Liver (tissue), 9 donors: ENCODE results near the gene INPP5K. TPM values are rescaled to one million over a fixed set of nuclear protein-coding genes. Genes with fewer than 3 reads are reported as not detected.
"Not testable (repeated sequence)": the region's sequence is repeated elsewhere in the genome, so short reads cannot be mapped to it uniquely, and the experiment has no call there.

ENCODE experiments used
- DNase-seq: peaks from one replicate; pipeline ENCODE4 v3.0.0-alpha.2; 2017; ENCODE audit warnings: low spot score
- H3K27ac ChIP-seq, 2 donors: one replicate each; pipeline ENCODE4 v1.7.0; 2013; ENCODE audit warnings: inconsistent platforms in 2 of 2, low read length in 2 of 2, control low read depth in 1 of 2, low read depth in 1 of 2, mild to moderate bottlenecking in 1 of 2
- H3K27me3 ChIP-seq, 4 donors: one replicate each; pipeline versions ENCODE4 v1.6.1 to v1.7.0; 2013; ENCODE audit warnings: low read length in 3 of 4, inconsistent platforms in 1 of 4, mild to moderate bottlenecking in 1 of 4, moderate library complexity in 1 of 4; ENCODE audit not compliant: control insufficient read depth in 4 of 4, insufficient read depth in 4 of 4
- H3K36me3 ChIP-seq, 4 donors: one replicate each; pipeline versions ENCODE4 v1.6.1 to v1.7.0; 2013; ENCODE audit warnings: low read length in 3 of 4, mild to moderate bottlenecking in 3 of 4, low read depth in 1 of 4, moderate library complexity in 1 of 4; ENCODE audit not compliant: control insufficient read depth in 4 of 4, insufficient read depth in 3 of 4
- H3K4me1 ChIP-seq, 4 donors: one replicate each; pipeline versions ENCODE4 v1.6.1 to v1.7.0; 2013; ENCODE audit warnings: low read length in 3 of 4, mild to moderate bottlenecking in 3 of 4, moderate library complexity in 1 of 4; ENCODE audit not compliant: control insufficient read depth in 4 of 4, insufficient read depth in 4 of 4
- H3K4me3 ChIP-seq, 3 donors: one replicate each; pipeline versions ENCODE4 v1.6.1 to v1.7.0; 2013; ENCODE audit warnings: low read length in 3 of 3, control low read depth in 1 of 3, low read depth in 1 of 3, mild to moderate bottlenecking in 1 of 3
- H3K9ac ChIP-seq, 2 donors: one replicate each; pipeline ENCODE4 v1.7.0; 2013; ENCODE audit warnings: low read length in 2 of 2, mild to moderate bottlenecking in 2 of 2, moderate library complexity in 2 of 2, control low read depth in 1 of 2, low read depth in 1 of 2
- H3K9me3 ChIP-seq, 4 donors: one replicate each; pipeline versions ENCODE4 v1.6.1 to v1.7.0; 2013; ENCODE audit warnings: low read length in 3 of 4; ENCODE audit not compliant: control insufficient read depth in 4 of 4
- FOXA2 ChIP-seq: IDR thresholded peaks from 2 replicates; pipeline ENCODE4 v1.6.1; 2016; ENCODE audit warnings: antibody characterized with exemption
- GABPA ChIP-seq, 2 donors: IDR thresholded peaks in 1 of 2; conservative IDR thresholded peaks in 1 of 2; 2 replicates each; pipeline ENCODE4 v1.6.1; 2016; ENCODE audit warnings: antibody characterized with exemption in 2 of 2, mild to moderate bottlenecking in 1 of 2, moderate library complexity in 1 of 2
- HNF4A ChIP-seq, 2 donors: conservative IDR thresholded peaks; 2 replicates each; pipeline ENCODE4 v1.6.1; 2016; ENCODE audit warnings: antibody characterized with exemption in 2 of 2, mild to moderate bottlenecking in 2 of 2
- NR2F2 ChIP-seq: IDR thresholded peaks from 2 replicates; pipeline ENCODE4 v1.6.1; 2016; ENCODE audit warnings: antibody characterized with exemption
- SP1 ChIP-seq: IDR thresholded peaks from 2 replicates; pipeline ENCODE4 v1.6.1; 2018; ENCODE audit warnings: antibody characterized with exemption, mild to moderate bottlenecking
- TAF1 ChIP-seq: conservative IDR thresholded peaks from 2 replicates; pipeline ENCODE4 v1.6.1; 2016; ENCODE audit warnings: antibody characterized with exemption, mild to moderate bottlenecking
- WGBS: extraction: QIAGEN DNeasy Blood & Tissue Kit; methylation state at CpG from one replicate; pipeline ENCODE4 v1.1.7; 2013; 5-methylcytosine and 5-hydroxymethylcytosine counted together
- polyA plus RNA-seq, 2 donors: library from polyadenylated mRNA; stranded (reverse) in 1 of 2; unstranded in 1 of 2; fragments of 200-250 nt in 1 of 2; fragments of >200 nt in 1 of 2; fragmentation: Nextera tagmentation in 1 of 2; extraction: Ambion mirVana in 1 of 2; gene quantifications; one replicate each; pipeline versions ENCODE4 v1.2.1 to v1.2.3, GENCODE V29; 2013 to 2015
- total RNA-seq, 2 donors: library from RNA; depleted of rRNA; stranded (reverse); fragments of >200 nt; gene quantifications; one replicate each; pipeline ENCODE4 v1.2.3, GENCODE V29; 2014
- TF ChIP-seq, protein P1 (sequence below): IDR thresholded peaks from 2 replicates; pipeline ENCODE4 v1.6.1; 2016; ENCODE audit warnings: antibody characterized with exemption
- TF ChIP-seq, protein P2 (sequence below): IDR thresholded peaks from 2 replicates; pipeline ENCODE4 v1.6.1; 2016; ENCODE audit warnings: antibody characterized with exemption, mild to moderate bottlenecking
- TF ChIP-seq, protein P3 (sequence below): IDR thresholded peaks from 2 replicates; pipeline ENCODE4 v1.6.1; 2016; ENCODE audit warnings: antibody characterized with exemption
- TF ChIP-seq, protein P4 (sequence below): IDR thresholded peaks from 2 replicates; pipeline ENCODE4 v1.6.1; 2016; ENCODE audit warnings: antibody characterized with exemption
- donor health status: healthy.
- donor health status: healthy.
- donor health status: healthy.
- donor health status: healthy.
- donor health status: healthy.

Gene INPP5K
- total and polyA plus RNA-seq, 4 donors = 9.9 to 47.1 (median 15.9) TPM

DNA sequence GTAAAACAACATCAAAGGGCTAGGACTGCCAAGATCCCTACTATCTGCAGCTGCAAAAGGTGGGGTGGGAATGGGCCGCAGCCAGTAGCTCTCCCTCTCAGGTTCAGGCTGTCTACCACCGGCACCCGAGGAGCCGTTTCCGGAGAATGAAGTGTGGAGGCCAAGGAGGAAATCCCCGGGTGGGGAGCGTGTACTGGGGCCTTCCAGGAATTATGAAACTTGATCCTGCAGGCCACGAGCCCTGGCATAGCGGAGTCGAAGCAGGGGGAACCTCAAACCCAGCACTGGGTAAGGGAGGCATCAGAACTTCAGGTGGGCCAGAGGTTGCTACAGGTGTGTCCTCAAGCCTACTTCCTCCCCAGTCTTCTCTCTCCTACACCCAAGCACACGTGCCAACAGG is 5.1 kb downstream of the INPP5K start:
- Histone ChIP-seq H3K9me3 (no peaks in the 10 kb centered on the region), H3K4me3 (no peak overlapping the region), H3K27ac (peak overlapping the region; percentile 15 to 42), H3K27me3 (no peaks in the 10 kb centered on the region), H3K4me1 (peaks cover 0 to 30% (median 15%) of the 10 kb centered on the region in 4 donors), H3K36me3 (peaks cover 2 to 24% (median 16%) of the 10 kb centered on the region in 4 donors), H3K9ac (no peak overlapping the region)
- 70% methylated on average over 11 of the region's 11 CpGs for whole genome bisulfite sequencing
- TF ChIP-seq SP1 (peak; percentile 3), NR2F2 (peak; percentile 56)
- TF ChIP-seq, protein P1, sequence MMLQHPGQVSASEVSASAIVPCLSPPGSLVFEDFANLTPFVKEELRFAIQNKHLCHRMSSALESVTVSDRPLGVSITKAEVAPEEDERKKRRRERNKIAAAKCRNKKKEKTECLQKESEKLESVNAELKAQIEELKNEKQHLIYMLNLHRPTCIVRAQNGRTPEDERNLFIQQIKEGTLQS = no peak
- no peak for DNase-seq

DNA sequence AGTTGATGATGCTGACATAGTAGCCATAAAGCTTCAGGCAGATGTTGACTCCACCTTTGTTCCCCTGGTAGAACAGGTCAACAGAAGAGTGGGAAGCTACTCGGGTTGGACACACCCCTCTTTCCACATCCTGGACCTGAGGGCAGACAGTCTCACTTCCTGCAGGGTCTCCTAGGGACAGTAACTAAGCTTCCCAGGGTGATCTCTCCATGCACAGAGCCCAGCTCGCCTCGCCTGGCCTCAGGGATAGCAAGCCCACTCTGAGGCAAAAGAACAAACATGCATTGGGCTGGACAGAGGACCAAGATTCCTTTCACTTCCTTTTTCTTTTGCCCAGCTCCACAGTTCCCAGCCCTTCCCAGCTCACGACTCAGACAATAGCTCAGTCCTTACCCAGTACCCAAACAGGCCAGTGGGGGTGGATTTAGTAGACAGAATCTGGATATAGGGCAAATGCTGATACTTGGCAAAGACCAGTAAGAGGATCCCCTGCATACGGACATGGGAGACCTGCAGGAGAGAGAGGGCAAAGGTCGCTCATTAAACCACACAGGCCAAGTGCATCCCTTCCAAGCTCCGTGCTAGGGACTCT is 7.0 kb downstream of the INPP5K start:
- WGBS = 58% methylated on average over 7 of the region's 7 CpGs
- H3K27me3 ChIP-seq = no peaks in the 10 kb centered on the region
- H3K9me3 ChIP-seq = no peaks in the 10 kb centered on the region
- no peak overlapping the region for H3K27ac ChIP-seq
- H3K4me1 ChIP-seq = peaks cover 0 to 15% (median 4%) of the 10 kb centered on the region in 4 donors
- H3K9ac ChIP-seq = no peak overlapping the region
- peaks cover 2 to 30% (median 18%) of the 10 kb centered on the region in 4 donors for H3K36me3 ChIP-seq
- no peak for DNase-seq
- TF ChIP-seq, protein P1 = no peak
- TF ChIP-seq FOXA2 (no peak), GABPA (IDR thresholded peaks at IDR 0.05 in 1 of 2, conservative IDR thresholded peaks at IDR 0.05 in 1 of 2) (no peak), HNF4A (conservative IDR thresholded peaks at IDR 0.05) (peak in 1 of 2 donors; percentile 9), NR2F2 (peak; percentile 12), SP1 (no peak), TAF1 (no peak)
- TF ChIP-seq, protein P2, sequence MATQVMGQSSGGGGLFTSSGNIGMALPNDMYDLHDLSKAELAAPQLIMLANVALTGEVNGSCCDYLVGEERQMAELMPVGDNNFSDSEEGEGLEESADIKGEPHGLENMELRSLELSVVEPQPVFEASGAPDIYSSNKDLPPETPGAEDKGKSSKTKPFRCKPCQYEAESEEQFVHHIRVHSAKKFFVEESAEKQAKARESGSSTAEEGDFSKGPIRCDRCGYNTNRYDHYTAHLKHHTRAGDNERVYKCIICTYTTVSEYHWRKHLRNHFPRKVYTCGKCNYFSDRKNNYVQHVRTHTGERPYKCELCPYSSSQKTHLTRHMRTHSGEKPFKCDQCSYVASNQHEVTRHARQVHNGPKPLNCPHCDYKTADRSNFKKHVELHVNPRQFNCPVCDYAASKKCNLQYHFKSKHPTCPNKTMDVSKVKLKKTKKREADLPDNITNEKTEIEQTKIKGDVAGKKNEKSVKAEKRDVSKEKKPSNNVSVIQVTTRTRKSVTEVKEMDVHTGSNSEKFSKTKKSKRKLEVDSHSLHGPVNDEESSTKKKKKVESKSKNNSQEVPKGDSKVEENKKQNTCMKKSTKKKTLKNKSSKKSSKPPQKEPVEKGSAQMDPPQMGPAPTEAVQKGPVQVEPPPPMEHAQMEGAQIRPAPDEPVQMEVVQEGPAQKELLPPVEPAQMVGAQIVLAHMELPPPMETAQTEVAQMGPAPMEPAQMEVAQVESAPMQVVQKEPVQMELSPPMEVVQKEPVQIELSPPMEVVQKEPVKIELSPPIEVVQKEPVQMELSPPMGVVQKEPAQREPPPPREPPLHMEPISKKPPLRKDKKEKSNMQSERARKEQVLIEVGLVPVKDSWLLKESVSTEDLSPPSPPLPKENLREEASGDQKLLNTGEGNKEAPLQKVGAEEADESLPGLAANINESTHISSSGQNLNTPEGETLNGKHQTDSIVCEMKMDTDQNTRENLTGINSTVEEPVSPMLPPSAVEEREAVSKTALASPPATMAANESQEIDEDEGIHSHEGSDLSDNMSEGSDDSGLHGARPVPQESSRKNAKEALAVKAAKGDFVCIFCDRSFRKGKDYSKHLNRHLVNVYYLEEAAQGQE = no peak
- TF ChIP-seq, protein P3, sequence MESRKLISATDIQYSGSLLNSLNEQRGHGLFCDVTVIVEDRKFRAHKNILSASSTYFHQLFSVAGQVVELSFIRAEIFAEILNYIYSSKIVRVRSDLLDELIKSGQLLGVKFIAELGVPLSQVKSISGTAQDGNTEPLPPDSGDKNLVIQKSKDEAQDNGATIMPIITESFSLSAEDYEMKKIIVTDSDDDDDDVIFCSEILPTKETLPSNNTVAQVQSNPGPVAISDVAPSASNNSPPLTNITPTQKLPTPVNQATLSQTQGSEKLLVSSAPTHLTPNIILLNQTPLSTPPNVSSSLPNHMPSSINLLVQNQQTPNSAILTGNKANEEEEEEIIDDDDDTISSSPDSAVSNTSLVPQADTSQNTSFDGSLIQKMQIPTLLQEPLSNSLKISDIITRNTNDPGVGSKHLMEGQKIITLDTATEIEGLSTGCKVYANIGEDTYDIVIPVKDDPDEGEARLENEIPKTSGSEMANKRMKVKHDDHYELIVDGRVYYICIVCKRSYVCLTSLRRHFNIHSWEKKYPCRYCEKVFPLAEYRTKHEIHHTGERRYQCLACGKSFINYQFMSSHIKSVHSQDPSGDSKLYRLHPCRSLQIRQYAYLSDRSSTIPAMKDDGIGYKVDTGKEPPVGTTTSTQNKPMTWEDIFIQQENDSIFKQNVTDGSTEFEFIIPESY = no peak
- TF ChIP-seq, protein P4, sequence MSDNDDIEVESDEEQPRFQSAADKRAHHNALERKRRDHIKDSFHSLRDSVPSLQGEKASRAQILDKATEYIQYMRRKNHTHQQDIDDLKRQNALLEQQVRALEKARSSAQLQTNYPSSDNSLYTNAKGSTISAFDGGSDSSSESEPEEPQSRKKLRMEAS = no peak
- no peak overlapping the region for H3K4me3 ChIP-seq

DNA sequence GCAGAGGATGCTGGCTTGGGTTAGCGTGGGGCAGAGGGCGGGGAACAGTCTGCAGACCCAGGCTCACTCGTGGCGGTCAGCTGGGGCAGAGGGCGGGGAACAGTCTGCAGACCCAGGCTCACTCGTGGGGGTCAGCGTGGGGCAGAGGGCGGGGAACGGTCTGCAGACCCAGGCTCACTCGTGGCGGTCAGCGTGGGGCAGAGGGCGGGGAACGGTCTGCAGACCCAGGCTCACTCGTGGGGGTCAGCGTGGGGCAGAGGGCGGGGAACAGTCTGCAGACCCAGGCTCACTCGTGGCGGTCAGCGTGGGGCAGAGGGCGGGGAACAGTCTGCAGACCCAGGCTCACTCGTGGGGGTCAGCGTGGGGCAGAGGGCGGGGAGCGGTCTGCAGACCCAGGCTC is 7.7 kb downstream of the INPP5K start:
- peaks cover 2 to 32% (median 19%) of the 10 kb centered on the region in 4 donors for H3K36me3 ChIP-seq
- DNase-seq = not testable (repeated sequence)

More for the DNA sequence above, 7.7 kb downstream of the INPP5K start:
- not testable (repeated sequence) for H3K27me3 ChIP-seq, H3K9ac ChIP-seq, H3K9me3 ChIP-seq, H3K4me3 ChIP-seq, H3K27ac ChIP-seq
- WGBS = 92% methylated on average over 25 of the region's 25 CpGs
- peaks cover 0 to 14% (median 4%) of the 10 kb centered on the region in 4 donors for H3K4me1 ChIP-seq
